ENCODE measurements around the gene KCNJ4. TPM values are rescaled to one million over a fixed set of nuclear protein-coding genes. Genes with fewer than 3 reads are reported as not detected.

KCNJ4 gene
- polyA plus RNA-seq, 1 donor (not counting 4 experiments of a cell fraction or from before 2014, with no cell fraction given) = not detected

DNA sequence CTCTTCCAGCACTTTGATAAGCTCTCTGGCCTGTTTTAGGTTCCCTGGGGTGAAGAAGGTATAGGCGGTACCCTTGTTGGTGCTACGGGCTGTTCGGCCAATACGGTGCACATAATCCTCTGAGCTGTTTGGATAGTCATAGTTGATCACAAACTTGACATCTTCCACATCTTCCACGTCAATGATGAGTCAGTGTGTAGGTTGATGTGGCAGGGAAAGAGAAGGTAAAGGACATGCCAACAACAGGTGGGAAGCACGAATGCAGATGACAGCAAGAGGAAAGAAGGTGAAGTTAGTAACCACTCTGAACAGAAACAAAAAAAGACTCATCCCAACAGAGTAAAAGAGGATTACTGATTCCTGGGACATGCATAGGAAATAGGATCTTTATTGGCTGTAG, 32.9 kb upstream of the KCNJ4 start:
- no peak overlapping the region for H3K9ac ChIP-seq (ENCODE audit: control insufficient read depth, extremely low read depth, insufficient read depth, low read length)
- no peak for FAIRE-seq
- no peak overlapping the region for H3K27ac ChIP-seq (ENCODE audit: control insufficient read depth, insufficient read depth, low read length)
- TF ChIP-seq, protein P1, sequence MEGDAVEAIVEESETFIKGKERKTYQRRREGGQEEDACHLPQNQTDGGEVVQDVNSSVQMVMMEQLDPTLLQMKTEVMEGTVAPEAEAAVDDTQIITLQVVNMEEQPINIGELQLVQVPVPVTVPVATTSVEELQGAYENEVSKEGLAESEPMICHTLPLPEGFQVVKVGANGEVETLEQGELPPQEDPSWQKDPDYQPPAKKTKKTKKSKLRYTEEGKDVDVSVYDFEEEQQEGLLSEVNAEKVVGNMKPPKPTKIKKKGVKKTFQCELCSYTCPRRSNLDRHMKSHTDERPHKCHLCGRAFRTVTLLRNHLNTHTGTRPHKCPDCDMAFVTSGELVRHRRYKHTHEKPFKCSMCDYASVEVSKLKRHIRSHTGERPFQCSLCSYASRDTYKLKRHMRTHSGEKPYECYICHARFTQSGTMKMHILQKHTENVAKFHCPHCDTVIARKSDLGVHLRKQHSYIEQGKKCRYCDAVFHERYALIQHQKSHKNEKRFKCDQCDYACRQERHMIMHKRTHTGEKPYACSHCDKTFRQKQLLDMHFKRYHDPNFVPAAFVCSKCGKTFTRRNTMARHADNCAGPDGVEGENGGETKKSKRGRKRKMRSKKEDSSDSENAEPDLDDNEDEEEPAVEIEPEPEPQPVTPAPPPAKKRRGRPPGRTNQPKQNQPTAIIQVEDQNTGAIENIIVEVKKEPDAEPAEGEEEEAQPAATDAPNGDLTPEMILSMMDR (optimal IDR thresholded peaks at IDR 0.05 in 1 of 3, IDR thresholded peaks at IDR 0.05 in 1 of 3, conservative IDR thresholded peaks at IDR 0.05 in 1 of 3; ENCODE audit: extremely low read depth in 1 of 3, insufficient read depth in 2 of 3, low read length in 3 of 3) = no peak
- TF ChIP-seq EZH2 (IDR thresholded peaks at IDR 0.05; ENCODE audit: low read length) = no peak
- no peak overlapping the region for H3K4me3 ChIP-seq (ENCODE audit: control insufficient read depth in 2 of 3, extremely low read depth in 1 of 3, insufficient read depth in 2 of 3, low read depth in 1 of 3, low read length in 3 of 3)
- H3K27me3 ChIP-seq (ENCODE audit: control insufficient read depth, extremely low read depth, insufficient read depth, low read length) = no peaks in the 10 kb centered on the region
- dilution Hi-C loops (cut with MboI; ENCODE audit: extremely low pct_ligation_motif_present, low sequenced_read_pairs) = no loop called here
- no peaks in the 10 kb centered on the region for H3K4me1 ChIP-seq (ENCODE audit: control insufficient read depth, extremely low read depth, insufficient read depth, low read length)
- no peak overlapping the region for H2AFZ ChIP-seq (ENCODE audit: control insufficient read depth, low read length)
- H4K20me1 ChIP-seq (ENCODE audit: control insufficient read depth, extremely low read depth, insufficient read depth, low read length) = peaks cover 25% of the 10 kb centered on the region
- H3K36me3 ChIP-seq (ENCODE audit: control insufficient read depth in 2 of 2, extremely low read depth in 1 of 2, insufficient read depth in 2 of 2, low read length in 2 of 2) = peaks cover 46 to 70% of the 10 kb centered on the region in 2 experiments
- no peak overlapping the region for H3K4me2 ChIP-seq (ENCODE audit: control insufficient read depth, extremely low read depth, insufficient read depth, low read depth, low read length)
- peaks cover 25% of the 10 kb centered on the region for H3K79me2 ChIP-seq (ENCODE audit: control insufficient read depth, insufficient read depth, low read length)
- H3K9me1 ChIP-seq (ENCODE audit: control insufficient read depth, extremely low read depth, insufficient read depth, low read length) = peaks cover 3% of the 10 kb centered on the region
- no peak for DNase-seq (ENCODE audit: low read depth, low spot score)
- H3K9me3 ChIP-seq (ENCODE audit: control insufficient read depth, low read depth, low read length) = no peaks in the 10 kb centered on the region

DNA sequence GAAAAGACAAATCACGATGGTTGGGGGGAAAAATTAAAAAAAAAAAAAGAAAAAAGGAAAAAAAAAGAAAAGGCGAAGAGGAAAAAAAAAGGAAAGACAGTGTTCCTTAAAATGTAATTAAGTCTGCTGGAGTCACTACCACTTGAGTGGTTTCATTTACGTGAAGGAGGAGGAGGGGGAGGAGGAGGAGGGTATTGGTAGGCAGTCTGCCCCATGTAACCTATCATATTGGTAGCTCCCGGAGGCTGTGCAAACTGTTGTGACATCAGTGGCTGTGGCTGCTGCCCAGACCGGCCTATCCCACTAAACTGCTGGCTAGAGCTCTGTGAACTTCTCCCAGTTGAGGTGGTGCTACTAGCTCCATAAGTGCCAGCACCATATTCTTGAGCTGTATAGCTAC, 30.8 kb upstream of the KCNJ4 start:
- Histone ChIP-seq H3K9ac (ENCODE audit: control insufficient read depth, extremely low read depth, insufficient read depth, low read length) (no peak overlapping the region), H3K79me2 (ENCODE audit: control insufficient read depth, insufficient read depth, low read length) (peaks cover 25% of the 10 kb centered on the region), H3K36me3 (ENCODE audit: control insufficient read depth in 2 of 2, extremely low read depth in 1 of 2, insufficient read depth in 2 of 2, low read length in 2 of 2) (peaks cover 52 to 71% of the 10 kb centered on the region in 2 experiments), H2AFZ (ENCODE audit: control insufficient read depth, low read length) (no peak overlapping the region), H3K27me3 (ENCODE audit: control insufficient read depth, extremely low read depth, insufficient read depth, low read length) (no peaks in the 10 kb centered on the region), H3K27ac (ENCODE audit: control insufficient read depth, insufficient read depth, low read length) (no peak overlapping the region), H3K4me2 (ENCODE audit: control insufficient read depth, extremely low read depth, insufficient read depth, low read depth, low read length) (no peak overlapping the region), H3K4me3 (ENCODE audit: control insufficient read depth in 2 of 3, extremely low read depth in 1 of 3, insufficient read depth in 2 of 3, low read depth in 1 of 3, low read length in 3 of 3) (no peak overlapping the region), H4K20me1 (ENCODE audit: control insufficient read depth, extremely low read depth, insufficient read depth, low read length) (peaks cover 25% of the 10 kb centered on the region), H3K9me1 (ENCODE audit: control insufficient read depth, extremely low read depth, insufficient read depth, low read length) (peaks cover 1% of the 10 kb centered on the region), H3K4me1 (ENCODE audit: control insufficient read depth, extremely low read depth, insufficient read depth, low read length) (no peaks in the 10 kb centered on the region), H3K9me3 (ENCODE audit: control insufficient read depth, low read depth, low read length) (no peaks in the 10 kb centered on the region)
- dilution Hi-C loops (cut with MboI; ENCODE audit: extremely low pct_ligation_motif_present, low sequenced_read_pairs) = no loop called here
- no peak for TF ChIP-seq EZH2 (IDR thresholded peaks at IDR 0.05; ENCODE audit: low read length)
- TF ChIP-seq, protein P1 (optimal IDR thresholded peaks at IDR 0.05 in 1 of 3, IDR thresholded peaks at IDR 0.05 in 1 of 3, conservative IDR thresholded peaks at IDR 0.05 in 1 of 3; ENCODE audit: extremely low read depth in 1 of 3, insufficient read depth in 2 of 3, low read length in 3 of 3) = no peak
- DNase-seq (ENCODE audit: low read depth, low spot score) = no peak
- no peak for FAIRE-seq
